HG02678 (cell line): ENCODE measurements around the gene MTMR11.
"Not testable (repeated sequence)": the region's sequence is repeated elsewhere in the genome, so short reads cannot be mapped to it uniquely, and the experiment has no call there.

Source experiments
- ATAC-seq: cut with Tn5 transposase; IDR thresholded peaks from one replicate; pipeline ENCODE4 v1.9.1; 2021; ENCODE audit warnings: mild to moderate bottlenecking, moderate library complexity; ENCODE audit not compliant: unreplicated experiment

MTMR11 gene

DNA sequence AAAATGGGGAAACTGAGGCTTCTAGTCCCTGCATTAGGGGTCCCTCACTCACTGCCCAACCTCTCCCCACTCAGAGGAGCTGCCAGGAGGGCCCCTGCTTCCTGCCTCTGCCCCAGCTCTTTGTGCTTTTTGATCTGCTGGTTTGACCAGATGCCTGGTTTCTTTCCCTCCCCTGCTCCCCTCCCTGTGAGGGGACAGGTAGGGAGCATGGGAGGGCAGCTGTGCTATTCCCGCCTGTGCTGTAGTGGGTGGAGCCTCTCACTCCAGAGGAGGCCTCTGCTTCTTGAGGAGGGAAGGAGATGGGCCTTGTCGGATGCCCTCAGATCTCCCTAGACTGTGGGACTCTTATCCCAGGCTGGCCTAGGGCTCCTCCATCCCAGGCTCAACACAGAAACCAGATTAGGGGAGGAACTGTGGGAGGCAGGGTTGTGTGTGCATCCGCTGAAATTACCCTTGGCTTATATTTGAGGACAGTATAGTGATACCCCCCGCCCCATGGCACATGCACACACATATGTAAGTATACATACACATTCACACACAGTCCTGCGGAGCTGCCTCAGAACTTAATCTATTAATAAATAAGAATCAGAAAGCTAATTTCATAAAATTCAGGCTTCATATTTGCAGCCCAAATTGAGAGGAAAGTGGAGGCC is 32.7 kb downstream of the MTMR11 start:
- no peak for ATAC-seq

DNA sequence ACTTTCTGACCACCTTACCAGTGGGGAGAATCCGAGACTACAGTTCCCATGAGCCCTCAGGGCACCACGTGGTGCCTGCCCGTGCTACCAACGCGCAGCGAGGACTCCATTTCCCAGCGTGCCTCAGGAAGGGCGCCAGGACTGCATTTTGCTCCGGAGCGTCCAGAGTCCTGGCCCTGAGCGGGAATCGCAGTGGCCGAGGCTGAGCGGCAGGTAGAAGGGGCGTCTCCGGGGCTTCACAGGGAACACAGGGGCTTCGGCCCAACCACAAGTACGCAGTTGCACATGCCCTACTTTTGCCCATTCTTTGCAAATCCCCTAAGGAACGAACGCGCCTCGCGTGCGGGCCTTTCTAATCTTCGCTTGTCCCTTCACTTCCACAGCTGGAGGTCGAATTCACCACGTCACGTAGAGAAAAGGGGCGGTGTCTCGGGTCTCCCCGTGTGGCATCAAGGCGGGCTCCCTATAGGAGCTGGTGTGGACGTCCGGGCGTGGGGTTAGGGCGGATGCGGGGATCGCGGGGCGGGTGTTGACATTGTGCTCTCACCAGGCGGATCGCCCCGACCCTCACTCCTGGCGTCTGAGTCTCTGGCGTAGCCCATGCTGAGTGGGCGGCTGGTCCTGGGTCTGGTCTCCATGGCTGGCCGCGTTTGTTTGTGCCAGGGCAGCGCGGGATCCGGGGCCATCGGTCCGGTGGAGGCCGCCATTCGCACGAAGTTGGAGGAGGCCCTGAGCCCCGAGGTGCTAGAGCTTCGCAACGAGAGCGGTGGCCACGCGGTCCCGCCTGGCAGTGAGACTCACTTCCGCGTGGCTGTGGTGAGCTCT is 37.0 kb downstream of the MTMR11 start, which contains the start of gene BOLA1:
BOLA1 (plus strand) TSS at position 109 of the 825 bp plus-strand sequence; CDS start at position 601, 492 bp downstream.
- peak; percentile 99 for ATAC-seq

DNA sequence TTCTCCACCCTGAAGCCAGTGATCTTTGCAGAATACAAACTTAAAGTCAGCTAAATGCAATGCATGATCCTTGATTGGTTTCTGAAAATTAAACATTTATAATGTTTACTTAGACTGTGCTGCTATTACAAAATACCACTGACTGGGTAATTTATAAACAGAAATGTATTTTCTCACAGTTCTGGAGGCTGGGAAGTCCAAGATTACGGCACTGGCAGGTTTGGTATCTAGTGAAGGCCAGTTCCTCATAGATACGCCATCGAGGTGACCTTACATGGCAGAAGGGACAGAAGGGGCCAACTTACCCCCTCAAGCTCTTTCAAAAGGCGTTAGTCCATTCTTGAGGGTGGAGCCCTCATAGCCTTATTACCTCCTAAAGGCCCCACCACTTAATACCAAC is 40.1 kb downstream of the MTMR11 start:
- ATAC-seq, result no peak

DNA sequence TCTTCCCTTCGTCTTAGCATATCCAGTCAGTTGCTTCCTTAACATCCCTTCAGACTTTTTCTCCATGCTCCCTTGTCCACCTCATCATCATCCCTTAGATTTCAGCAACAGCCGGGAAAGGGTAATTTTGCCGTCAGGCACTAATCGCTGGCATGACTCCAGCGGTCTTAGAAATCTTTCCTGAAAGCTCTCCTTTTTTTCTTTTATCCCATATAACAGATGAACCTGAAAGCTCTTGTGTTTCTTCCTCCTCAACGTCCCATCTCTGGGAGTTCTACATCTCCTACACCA is 47.7 kb downstream of the MTMR11 start:
- no peak for ATAC-seq

DNA sequence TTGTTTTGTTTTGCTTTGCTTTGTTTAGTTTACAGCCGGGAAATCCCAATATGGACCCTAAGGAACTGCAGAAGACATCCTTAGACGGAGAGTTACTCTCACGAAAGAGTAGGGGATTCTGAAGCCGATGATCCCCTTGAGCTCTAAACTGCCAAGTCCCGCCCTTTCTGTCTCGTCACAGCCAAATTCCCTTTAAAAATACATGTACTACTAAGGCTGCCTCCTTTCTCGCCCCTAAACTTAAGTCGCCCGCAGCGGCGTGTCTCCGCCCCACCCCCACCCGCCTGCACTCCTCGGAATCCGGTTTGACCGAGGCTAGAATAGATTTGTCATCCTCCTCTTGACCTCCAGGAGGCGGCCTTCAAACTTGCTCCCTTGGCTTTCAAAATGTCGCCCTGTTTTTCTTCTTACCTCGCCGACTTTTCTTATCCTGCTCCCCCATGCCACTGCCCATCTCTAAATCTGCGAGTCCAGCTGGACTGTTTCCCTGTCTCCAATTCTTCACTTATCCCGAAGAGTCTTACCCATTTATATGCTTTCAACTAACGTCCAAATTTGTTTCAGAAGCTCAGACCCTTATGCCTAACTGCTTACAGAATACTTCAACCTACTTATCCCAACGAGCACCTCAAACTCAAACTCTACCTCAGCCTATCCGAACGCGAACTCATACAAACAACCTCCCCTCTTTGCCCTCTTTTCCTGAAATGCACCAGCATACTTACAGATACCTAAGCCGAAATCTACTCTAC is 48.3 kb downstream of the MTMR11 start:
- ATAC-seq, result peak; percentile 27

DNA sequence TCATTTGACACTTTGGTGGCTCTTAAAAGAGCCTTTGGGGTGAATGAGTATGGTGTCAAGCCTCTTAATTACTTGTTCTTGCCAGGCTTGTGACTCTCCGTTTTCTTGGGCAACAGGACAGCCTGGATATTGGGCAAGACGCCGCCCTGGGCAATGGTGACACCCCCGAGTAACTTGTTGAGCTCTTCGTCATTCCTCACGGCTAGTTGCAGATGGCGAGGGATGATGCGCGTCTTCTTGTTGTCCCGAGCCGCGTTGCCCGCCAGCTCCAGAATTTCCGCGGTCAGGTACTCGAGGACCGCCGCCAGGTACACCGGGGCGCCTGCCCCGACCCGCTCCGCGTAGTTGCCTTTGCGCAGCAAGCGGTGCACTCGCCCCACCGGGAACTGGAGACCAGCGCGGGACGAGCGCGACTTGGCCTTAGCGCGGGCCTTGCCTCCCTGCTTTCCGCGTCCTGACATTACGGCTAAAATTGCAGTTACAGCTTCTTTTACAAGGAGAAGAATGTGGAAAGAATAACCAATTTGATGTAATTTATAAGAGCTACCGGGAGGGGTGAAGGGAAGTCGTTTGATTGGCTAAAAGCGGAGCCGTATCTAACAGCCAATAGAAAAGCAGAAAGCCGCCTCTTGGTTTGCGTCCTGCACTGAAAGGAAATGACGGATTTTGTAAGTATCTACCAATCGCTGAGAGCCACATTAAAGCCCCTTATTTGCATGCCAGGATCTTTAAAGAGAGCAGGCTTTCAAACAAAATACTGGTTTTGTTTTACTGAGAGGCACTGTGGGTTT is 49.0 kb downstream of the MTMR11 start:
- peak; percentile 52 for ATAC-seq

DNA sequence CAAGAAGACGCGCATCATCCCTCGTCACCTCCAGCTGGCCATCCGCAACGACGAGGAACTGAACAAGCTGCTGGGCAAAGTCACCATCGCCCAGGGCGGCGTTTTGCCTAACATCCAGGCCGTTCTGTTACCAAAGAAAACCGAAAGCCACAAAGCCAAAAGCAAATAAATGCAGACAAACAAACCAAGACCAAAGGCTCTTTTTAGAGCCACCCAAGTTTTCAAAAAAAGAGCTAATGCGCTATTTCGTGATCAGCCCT is 49.6 kb downstream of the MTMR11 start:
- not testable (repeated sequence) for ATAC-seq

DNA sequence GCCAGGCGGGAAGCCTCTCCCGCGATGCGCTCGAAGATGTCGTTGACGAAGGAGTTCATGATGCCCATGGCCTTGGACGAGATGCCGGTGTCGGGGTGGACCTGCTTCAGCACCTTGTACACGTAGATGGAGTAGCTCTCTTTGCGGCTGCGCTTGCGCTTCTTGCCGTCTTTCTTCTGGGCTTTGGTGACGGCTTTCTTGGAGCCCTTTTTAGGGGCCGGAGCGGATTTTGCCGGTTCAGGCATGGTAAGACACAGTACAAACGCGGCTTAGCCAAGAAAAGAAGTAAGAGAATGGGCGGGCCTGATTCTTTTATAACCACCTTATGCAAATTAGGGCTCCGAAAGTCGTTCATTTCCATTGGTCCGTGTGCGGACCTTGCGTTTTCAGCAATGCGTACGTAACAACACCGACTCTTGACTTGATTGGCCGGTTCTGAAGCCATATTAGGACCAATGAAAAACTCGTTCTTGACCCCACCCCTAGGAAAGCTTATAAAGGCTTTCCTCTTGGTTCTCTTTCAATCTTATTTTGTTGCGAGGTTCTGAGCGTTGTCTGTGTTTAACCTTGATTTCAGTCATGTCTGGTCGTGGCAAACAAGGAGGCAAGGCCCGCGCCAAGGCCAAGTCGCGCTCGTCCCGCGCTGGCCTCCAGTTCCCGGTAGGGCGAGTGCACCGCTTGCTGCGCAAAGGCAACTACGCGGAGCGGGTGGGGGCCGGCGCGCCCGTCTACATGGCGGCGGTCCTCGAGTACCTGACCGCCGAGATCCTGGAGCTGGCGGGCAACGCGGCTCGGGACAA is 50.1 kb downstream of the MTMR11 start:
- ATAC-seq, result peak; percentile 60

DNA sequence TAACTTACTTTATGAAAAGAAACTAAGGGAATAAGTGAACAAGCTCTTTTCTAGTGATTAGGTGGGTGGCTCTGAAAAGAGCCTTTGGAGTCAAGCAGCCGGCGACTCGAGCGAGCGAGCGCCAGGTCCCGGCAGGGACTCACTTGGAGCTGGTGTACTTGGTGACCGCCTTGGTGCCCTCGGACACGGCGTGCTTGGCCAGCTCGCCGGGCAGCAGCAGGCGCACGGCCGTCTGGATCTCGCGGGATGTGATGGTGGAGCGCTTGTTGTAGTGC is 50.6 kb downstream of the MTMR11 start:
- not testable (repeated sequence) for ATAC-seq

DNA sequence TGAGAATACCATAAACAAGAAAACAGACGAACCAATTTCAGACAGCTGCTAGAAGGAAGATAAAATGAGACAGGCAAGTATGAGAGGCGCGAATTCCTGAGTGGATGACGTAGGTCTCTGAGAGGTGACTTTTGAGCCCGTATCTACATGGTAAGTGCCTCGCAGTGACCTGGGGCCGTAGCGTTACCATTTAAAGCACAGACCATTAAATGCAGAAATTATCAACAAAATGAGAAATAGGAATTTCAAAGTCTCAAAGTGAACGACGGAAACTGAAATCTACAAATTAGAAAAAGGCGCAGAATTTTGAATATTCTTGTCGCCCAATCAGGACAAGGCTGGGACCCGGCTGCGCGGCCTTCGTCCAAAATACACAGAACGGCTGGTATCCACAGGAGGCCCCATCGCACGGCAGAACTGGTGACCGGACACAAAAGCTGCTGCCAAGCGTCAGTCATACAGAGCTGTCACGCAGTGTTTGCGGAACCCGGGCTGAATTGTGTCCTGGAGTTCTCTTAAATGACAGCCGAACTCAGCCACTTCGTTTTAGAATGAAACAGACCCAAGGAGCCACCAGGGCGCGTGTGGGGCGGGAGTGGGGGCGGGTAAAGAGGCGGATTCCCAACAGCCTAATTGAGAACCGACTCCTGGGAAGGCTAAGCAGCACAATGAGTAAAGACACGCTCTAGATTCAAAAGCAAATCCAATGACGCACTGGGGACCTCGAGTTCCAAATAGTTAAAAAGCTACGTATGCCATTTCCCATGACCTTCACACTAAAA is 51.1 kb downstream of the MTMR11 start:
- no peak for ATAC-seq

DNA sequence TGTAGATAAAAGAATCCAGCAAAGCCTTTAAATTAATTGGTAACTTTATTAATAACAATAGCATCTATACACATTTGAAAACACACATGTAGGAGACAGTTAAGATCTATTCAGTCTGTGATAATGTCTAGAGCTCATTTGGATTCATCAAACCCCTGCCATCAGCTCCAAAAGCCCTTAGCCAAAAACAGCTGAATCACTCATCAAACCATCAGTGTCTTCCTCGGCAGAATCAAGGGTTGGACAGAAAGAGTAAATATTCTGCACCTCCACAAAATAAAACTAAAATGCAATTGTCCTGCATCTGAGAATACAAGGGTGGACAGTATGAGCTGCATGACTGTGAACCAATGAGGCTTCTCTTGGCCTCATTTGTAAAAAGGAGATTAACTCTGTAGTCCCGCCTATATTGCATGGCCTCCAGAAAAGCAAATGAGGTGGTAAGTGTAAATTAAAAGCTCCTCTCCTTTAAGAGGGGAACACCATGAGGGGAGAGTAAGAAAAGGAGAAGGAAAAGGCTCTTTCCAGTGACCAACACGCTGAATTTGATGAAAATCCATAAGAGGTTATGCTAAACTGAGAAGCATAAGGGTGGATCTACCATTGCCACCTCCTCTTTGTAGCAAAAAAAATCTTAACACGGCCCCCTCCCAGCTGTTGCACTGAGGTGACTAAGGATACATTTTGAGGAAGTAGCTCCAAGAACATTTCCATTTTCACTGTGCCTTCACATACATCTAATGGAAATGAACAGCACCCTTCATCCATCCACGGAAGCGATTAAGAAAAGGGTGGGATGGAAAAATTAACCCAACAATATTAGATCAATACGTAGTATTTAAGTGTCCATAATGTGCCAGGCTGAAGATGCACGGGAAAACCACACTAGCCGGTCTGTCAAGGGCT is 52.0 kb downstream of the MTMR11 start:
- no peak for ATAC-seq

DNA sequence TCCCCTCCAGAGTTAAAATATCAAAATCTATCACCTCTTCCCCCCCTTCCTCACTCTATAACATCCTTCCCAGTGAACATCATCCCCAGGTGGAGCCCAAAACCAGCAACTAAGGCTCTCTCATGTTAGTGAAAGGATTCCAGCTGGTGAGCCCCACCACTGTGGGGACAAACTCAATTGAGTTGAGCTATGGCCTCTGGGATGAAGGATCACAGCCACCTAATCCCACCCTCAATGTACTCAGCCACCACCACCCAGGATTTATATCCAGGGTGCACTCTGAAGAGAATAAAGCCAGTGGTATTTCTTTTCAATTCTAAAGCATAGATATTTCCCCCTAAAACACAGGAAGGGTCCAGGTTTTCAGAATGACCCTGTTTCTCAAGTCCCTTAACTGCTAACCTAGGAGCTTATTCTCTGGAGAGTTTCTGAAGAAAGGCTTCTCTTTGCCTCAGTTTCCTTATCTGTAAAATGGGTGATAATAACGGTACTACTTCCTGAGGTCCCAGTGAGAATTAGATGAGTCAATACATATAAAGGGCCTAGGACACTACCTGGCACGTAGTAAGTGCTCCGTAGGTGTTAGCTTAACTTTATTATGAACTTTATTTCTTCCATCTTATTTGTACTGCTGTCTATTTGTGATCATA is 53.0 kb downstream of the MTMR11 start:
- ATAC-seq, result no peak

DNA sequence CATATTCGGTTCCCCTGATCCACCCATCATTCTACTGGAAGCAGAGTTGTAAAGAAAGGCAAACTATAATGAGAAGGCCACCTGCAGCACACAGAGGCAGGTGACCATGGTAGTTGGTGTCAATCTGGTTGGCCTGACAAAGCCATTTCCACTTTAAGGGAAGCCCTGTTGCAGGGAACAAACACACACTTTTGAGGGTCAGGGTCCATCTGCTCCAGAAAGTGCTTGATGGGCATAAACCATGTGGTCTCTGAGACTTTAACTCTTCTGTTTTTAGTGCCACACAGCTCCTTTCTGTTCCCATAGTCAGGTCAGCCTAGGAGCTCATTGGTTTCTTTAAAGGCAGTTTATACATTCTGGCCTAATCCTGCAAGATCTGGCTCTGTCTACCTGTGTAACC is 54.8 kb downstream of the MTMR11 start:
- no peak for ATAC-seq

DNA sequence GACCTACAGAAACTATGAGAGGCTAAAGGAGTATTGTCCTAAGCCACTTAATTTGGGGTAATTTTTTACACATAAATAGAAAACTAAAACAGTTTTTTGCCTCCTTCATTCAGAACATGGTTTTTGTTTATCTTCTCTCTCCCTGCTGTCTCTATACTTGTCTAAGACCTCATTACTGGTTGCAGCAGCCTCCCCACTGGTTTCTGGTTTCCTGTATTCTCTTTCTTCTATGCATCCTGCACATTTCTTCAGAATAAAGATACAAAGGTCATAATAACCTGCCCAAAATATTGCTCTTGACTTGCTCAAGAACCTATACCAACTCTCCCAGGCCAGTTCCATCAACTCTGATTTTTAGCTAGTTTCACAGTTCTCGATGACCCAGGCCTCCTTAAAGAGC is 57.1 kb downstream of the MTMR11 start:
- no peak for ATAC-seq
